ENCODE results near the gene BZW1.

DNA sequence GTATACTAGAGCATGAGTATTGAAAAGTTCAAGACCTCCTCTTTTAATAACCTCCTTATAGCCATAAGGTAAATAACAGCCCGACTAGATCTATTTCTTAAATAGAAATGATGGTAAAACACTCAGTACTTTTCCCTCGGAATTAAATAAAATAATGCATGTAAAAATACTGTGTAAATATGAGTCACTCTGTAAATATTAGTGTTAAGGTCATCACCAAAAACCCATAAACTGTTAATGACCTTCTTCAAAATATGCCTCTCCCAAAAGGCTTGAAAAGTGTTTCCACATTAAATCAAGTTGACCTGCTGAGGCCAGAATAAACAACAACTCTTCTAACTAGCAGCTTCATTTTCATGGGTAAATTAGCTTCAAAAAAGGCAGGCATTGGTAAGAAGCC, 25.3 kb upstream of the BZW1 start:
- TF ChIP-seq, protein P1, sequence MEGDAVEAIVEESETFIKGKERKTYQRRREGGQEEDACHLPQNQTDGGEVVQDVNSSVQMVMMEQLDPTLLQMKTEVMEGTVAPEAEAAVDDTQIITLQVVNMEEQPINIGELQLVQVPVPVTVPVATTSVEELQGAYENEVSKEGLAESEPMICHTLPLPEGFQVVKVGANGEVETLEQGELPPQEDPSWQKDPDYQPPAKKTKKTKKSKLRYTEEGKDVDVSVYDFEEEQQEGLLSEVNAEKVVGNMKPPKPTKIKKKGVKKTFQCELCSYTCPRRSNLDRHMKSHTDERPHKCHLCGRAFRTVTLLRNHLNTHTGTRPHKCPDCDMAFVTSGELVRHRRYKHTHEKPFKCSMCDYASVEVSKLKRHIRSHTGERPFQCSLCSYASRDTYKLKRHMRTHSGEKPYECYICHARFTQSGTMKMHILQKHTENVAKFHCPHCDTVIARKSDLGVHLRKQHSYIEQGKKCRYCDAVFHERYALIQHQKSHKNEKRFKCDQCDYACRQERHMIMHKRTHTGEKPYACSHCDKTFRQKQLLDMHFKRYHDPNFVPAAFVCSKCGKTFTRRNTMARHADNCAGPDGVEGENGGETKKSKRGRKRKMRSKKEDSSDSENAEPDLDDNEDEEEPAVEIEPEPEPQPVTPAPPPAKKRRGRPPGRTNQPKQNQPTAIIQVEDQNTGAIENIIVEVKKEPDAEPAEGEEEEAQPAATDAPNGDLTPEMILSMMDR (IDR thresholded peaks at IDR 0.05; ENCODE audit: low read depth, low read length, missing input control), result no peak
- TF ChIP-seq SP1 (IDR thresholded peaks at IDR 0.05), result no peak
- no peak for TF ChIP-seq EGR1 (IDR thresholded peaks at IDR 0.05; ENCODE audit: low read depth in 2 of 2)
- no peak for TF ChIP-seq YY1 (IDR thresholded peaks at IDR 0.05)
- TF ChIP-seq, protein P2, sequence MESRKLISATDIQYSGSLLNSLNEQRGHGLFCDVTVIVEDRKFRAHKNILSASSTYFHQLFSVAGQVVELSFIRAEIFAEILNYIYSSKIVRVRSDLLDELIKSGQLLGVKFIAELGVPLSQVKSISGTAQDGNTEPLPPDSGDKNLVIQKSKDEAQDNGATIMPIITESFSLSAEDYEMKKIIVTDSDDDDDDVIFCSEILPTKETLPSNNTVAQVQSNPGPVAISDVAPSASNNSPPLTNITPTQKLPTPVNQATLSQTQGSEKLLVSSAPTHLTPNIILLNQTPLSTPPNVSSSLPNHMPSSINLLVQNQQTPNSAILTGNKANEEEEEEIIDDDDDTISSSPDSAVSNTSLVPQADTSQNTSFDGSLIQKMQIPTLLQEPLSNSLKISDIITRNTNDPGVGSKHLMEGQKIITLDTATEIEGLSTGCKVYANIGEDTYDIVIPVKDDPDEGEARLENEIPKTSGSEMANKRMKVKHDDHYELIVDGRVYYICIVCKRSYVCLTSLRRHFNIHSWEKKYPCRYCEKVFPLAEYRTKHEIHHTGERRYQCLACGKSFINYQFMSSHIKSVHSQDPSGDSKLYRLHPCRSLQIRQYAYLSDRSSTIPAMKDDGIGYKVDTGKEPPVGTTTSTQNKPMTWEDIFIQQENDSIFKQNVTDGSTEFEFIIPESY (IDR thresholded peaks at IDR 0.05), result no peak
- no peak for TF ChIP-seq GABPA (IDR thresholded peaks at IDR 0.05 in 1 of 2, conservative IDR thresholded peaks at IDR 0.05 in 1 of 2)
- TF ChIP-seq, protein P3, sequence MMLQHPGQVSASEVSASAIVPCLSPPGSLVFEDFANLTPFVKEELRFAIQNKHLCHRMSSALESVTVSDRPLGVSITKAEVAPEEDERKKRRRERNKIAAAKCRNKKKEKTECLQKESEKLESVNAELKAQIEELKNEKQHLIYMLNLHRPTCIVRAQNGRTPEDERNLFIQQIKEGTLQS (IDR thresholded peaks at IDR 0.05), result no peak
- TF ChIP-seq FOXA2 (IDR thresholded peaks at IDR 0.05), result peak; percentile 39

Data from liver (tissue), 3 donors.